Neuronal stem cell (in vitro differentiated cells): ENCODE results near the gene TTC28.

ENCODE experiments used
- DNase-seq: peaks from one replicate; pipeline ENCODE4 v3.0.0-alpha.2; 2013; ENCODE audit warnings: low spot score
- H2AFZ ChIP-seq: one replicate; pipeline ENCODE4 v1.6.1; 2013; ENCODE audit warnings: mild to moderate bottlenecking, low read length, inconsistent platforms
- H2AK5ac ChIP-seq: 2 replicates; pipeline ENCODE4 v1.6.1; 2013; ENCODE audit warnings: low read depth, mild to moderate bottlenecking, inconsistent platforms, low read length, moderate library complexity, mixed read lengths
- H2BK120ac ChIP-seq: 2 replicates; pipeline ENCODE4 v1.6.1; 2013; ENCODE audit warnings: low read depth, mild to moderate bottlenecking, inconsistent platforms, low read length, moderate library complexity, mixed read lengths
- H2BK12ac ChIP-seq: one replicate; pipeline ENCODE4 v1.6.1; 2013; ENCODE audit warnings: low read length, inconsistent platforms
- H2BK15ac ChIP-seq: 2 replicates; pipeline ENCODE4 v1.6.1; 2013; ENCODE audit warnings: mild to moderate bottlenecking, low read length, inconsistent platforms, mixed read lengths
- H2BK5ac ChIP-seq: one replicate; pipeline ENCODE4 v1.6.1; 2013; ENCODE audit warnings: inconsistent platforms, mild to moderate bottlenecking, low read length, moderate library complexity
- H3K14ac ChIP-seq: one replicate; pipeline ENCODE4 v1.6.1; 2013; ENCODE audit warnings: low read length, inconsistent platforms
- H3K18ac ChIP-seq: 2 replicates; pipeline ENCODE4 v1.6.1; 2013; ENCODE audit warnings: low read length, inconsistent platforms
- H3K23ac ChIP-seq: 2 replicates; pipeline ENCODE4 v1.6.1; 2013; ENCODE audit warnings: low read depth, mild to moderate bottlenecking, mixed read lengths, low read length, inconsistent platforms; ENCODE audit not compliant: poor library complexity
- H3K27ac ChIP-seq: replicated peaks from 3 replicates; pipeline ENCODE4 v1.5.1; 2013; ENCODE audit warnings: low read length, inconsistent platforms
- H3K27me3 ChIP-seq, 3 experiments: 2 replicates each; pipeline ENCODE4 v1.6.1; 2013; ENCODE audit warnings: low read length in 3 of 3, mild to moderate bottlenecking in 2 of 3, inconsistent platforms in 1 of 3, low read depth in 1 of 3, mixed read lengths in 1 of 3, moderate library complexity in 1 of 3; ENCODE audit not compliant: control insufficient read depth in 3 of 3, insufficient read depth in 3 of 3
- H3K36me3 ChIP-seq, 2 donors: replicated peaks in 1 of 2; 2 replicates each; pipeline ENCODE4 v1.6.1; 2013; ENCODE audit warnings: low read length in 2 of 2; ENCODE audit not compliant: control insufficient read depth in 2 of 2, insufficient read depth in 2 of 2
- H3K4ac ChIP-seq: 2 replicates; pipeline ENCODE4 v1.6.1; 2013; ENCODE audit warnings: inconsistent platforms, mild to moderate bottlenecking, low read length, moderate library complexity
- H3K4me1 ChIP-seq, 2 donors: 1 replicate in 1 of 2; 2 replicates in 1 of 2; pipeline ENCODE4 v1.6.1; 2013; ENCODE audit warnings: low read length in 2 of 2, low read depth in 1 of 2; ENCODE audit not compliant: control insufficient read depth in 2 of 2, insufficient read depth in 1 of 2
- H3K4me2 ChIP-seq: one replicate; pipeline ENCODE4 v1.6.1; 2013; ENCODE audit warnings: mild to moderate bottlenecking, low read length, inconsistent platforms; ENCODE audit not compliant: insufficient read depth, poor library complexity, severe bottlenecking
- H3K4me3 ChIP-seq, 2 donors: 2 replicates each; pipeline ENCODE4 v1.5.1; 2013; ENCODE audit warnings: low read length in 2 of 2, mild to moderate bottlenecking in 2 of 2, inconsistent platforms in 1 of 2, moderate library complexity in 1 of 2
- H3K79me1 ChIP-seq: one replicate; pipeline ENCODE4 v1.6.1; 2013; ENCODE audit warnings: low read depth, mild to moderate bottlenecking, inconsistent platforms, low read length, moderate library complexity
- H3K9ac ChIP-seq: one replicate; pipeline ENCODE4 v1.6.1; 2013; ENCODE audit warnings: mild to moderate bottlenecking, low read depth, low read length, inconsistent platforms; ENCODE audit not compliant: poor library complexity
- H3K9me3 ChIP-seq, 2 donors: replicated peaks in 1 of 2; 2 replicates each; pipeline versions ENCODE3 to v1.6.1; 2013; ENCODE audit warnings: low read length in 2 of 2, mild to moderate bottlenecking in 2 of 2, inconsistent platforms in 1 of 2, low read depth in 1 of 2, mixed read lengths in 1 of 2, moderate library complexity in 1 of 2; ENCODE audit not compliant: control insufficient read depth in 2 of 2, insufficient read depth in 1 of 2
- H4K8ac ChIP-seq: one replicate; pipeline ENCODE4 v1.6.1; 2013; ENCODE audit warnings: low read depth, mild to moderate bottlenecking, inconsistent platforms, low read length, moderate library complexity
- H4K91ac ChIP-seq: one replicate; pipeline ENCODE4 v1.6.1; 2013; ENCODE audit warnings: low read length, low read depth, mild to moderate bottlenecking, inconsistent platforms; ENCODE audit not compliant: poor library complexity
- WGBS, 2 donors: extraction: QIAGEN DNeasy Blood & Tissue Kit; methylation state at CpG; one replicate each; pipeline ENCODE4 v1.1.7; 2013; ENCODE audit warnings: missing lambda C conversion rate in 2 of 2, mixed read lengths in 1 of 2; ENCODE audit not compliant: insufficient read length in 2 of 2, insufficient replicate concordance in 1 of 2; ENCODE audit errors: extremely low coverage in 2 of 2; 5-methylcytosine and 5-hydroxymethylcytosine counted together

TTC28 gene

DNA sequence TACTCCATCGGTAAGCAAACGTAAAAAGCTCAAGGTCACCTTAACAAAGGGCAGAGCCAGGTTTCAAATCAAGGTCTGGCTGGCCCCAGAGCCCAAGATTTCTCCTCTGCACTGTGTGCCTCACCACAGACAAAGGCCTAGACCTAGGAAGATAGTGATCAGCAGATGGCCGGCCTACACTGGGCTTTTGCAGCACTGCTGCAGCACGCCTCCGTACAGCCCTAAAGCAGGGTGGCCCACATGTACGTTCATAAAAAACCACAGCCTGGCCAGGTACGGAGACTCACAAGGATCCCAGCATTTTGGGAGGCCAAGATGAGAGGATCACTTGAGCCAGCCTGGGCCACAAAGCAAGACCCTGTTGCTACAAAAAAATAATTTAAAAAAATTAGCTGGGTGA, 654.3 kb downstream of the TTC28 start:
- peaks cover 12 to 31% of the 10 kb centered on the region in 2 donors for H3K36me3 ChIP-seq
- H3K4ac ChIP-seq: no peak overlapping the region
- H2BK5ac ChIP-seq: no peak overlapping the region
- no peak for DNase-seq
- no peaks in the 10 kb centered on the region for H3K27me3 ChIP-seq
- H3K23ac ChIP-seq: no peak overlapping the region
- H3K14ac ChIP-seq: no peak overlapping the region
- H3K4me1 ChIP-seq: peaks cover 19 to 37% of the 10 kb centered on the region in 2 donors
- no peak overlapping the region for H3K27ac ChIP-seq
- H3K18ac ChIP-seq: peak overlapping the region; percentile 62
- H3K9ac ChIP-seq: no peak overlapping the region
- no peak overlapping the region for H2BK15ac ChIP-seq
- H3K9me3 ChIP-seq: no peaks in the 10 kb centered on the region
- no CpG with 5 or more reads among the region's 7 CpGs for WGBS, 2 donors
- H2AFZ ChIP-seq: no peak overlapping the region
- H3K4me3 ChIP-seq: no peak overlapping the region
- no peak overlapping the region for H4K91ac ChIP-seq
- H2BK12ac ChIP-seq: no peak overlapping the region
- H2AK5ac ChIP-seq: no peak overlapping the region
- H3K79me1 ChIP-seq: no peaks in the 10 kb centered on the region
- no peak overlapping the region for H3K4me2 ChIP-seq
- H4K8ac ChIP-seq: no peak overlapping the region
- H2BK120ac ChIP-seq: no peak overlapping the region

DNA sequence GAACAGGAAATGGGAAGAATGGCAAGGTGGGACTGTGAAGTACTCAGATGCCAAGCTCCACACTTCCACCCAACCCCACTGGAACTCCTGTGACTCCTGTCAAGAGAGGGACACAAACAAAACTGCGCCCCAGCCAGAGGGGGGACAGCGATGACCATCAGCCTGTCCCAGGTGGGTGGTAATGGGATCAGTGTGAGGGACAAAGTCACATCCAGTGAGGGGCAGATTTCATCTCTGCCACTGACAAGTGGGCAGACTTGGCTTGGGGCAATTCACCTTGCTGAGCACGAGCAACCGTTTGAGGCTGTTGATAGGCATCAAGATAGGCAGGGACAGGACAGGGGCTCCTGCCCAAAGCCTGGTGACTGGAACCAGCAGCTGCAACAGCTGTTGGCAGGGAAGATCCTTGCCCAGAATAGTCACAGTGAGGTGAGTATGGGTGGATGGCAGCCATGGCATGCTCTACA, 655.2 kb downstream of the TTC28 start:
- peak overlapping the region; percentile 46 for H3K9ac ChIP-seq
- no peaks in the 10 kb centered on the region for H3K9me3 ChIP-seq
- H3K23ac ChIP-seq: no peak overlapping the region
- no peak overlapping the region for H4K91ac ChIP-seq
- no peak overlapping the region for H2BK5ac ChIP-seq
- peaks cover 21 to 34% of the 10 kb centered on the region in 2 donors for H3K4me1 ChIP-seq
- H2BK12ac ChIP-seq: no peak overlapping the region
- no CpG with 5 or more reads among the region's 4 CpGs for WGBS, 2 donors
- no peaks in the 10 kb centered on the region for H3K79me1 ChIP-seq
- H3K4me3 ChIP-seq: no peak overlapping the region
- no peak overlapping the region for H3K4me2 ChIP-seq
- no peak overlapping the region for H3K27ac ChIP-seq
- H3K14ac ChIP-seq: no peak overlapping the region
- H3K36me3 ChIP-seq: peaks cover 8 to 29% of the 10 kb centered on the region in 2 donors
- no peak overlapping the region for H3K4ac ChIP-seq
- H2AFZ ChIP-seq: no peak overlapping the region
- no peak overlapping the region for H2AK5ac ChIP-seq
- no peak overlapping the region for H2BK120ac ChIP-seq
- H4K8ac ChIP-seq: no peak overlapping the region
- no peak overlapping the region for H2BK15ac ChIP-seq
- no peak for DNase-seq
- H3K18ac ChIP-seq: no peak overlapping the region
- no peaks in the 10 kb centered on the region for H3K27me3 ChIP-seq

DNA sequence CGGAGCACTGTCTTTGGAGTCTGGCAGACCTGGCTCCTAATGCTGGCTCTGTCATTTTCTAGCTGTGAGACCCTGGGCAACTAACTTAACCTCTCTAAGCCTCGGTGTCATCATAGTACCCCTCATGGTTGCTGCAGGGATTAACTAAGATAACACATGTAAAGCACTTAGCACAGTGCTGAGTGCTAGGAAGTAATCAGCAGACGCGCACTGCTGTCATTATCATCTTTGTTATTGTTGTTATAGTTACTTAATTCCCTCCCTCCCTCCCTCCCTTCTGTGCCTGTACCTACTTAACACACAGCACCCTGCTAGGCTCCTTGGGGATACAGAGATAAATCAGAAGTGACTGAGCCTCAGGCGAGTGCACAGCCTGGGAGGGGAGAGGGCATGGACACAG, 655.9 kb downstream of the TTC28 start:
- no peak overlapping the region for H3K4me2 ChIP-seq
- WGBS, 2 donors: no CpG with 5 or more reads among the region's 5 CpGs
- no peak overlapping the region for H2BK120ac ChIP-seq
- no peak overlapping the region for H4K8ac ChIP-seq
- H2AFZ ChIP-seq: no peak overlapping the region
- no peak overlapping the region for H3K9ac ChIP-seq
- peaks cover 19 to 27% of the 10 kb centered on the region in 2 donors for H3K4me1 ChIP-seq
- no peak overlapping the region for H2BK5ac ChIP-seq
- no peak overlapping the region for H4K91ac ChIP-seq
- H2AK5ac ChIP-seq: no peak overlapping the region
- H3K18ac ChIP-seq: no peak overlapping the region
- DNase-seq: no peak
- H3K14ac ChIP-seq: no peak overlapping the region
- no peaks in the 10 kb centered on the region for H3K27me3 ChIP-seq
- H3K79me1 ChIP-seq: no peaks in the 10 kb centered on the region
- no peak overlapping the region for H3K4me3 ChIP-seq
- H3K27ac ChIP-seq: no peak overlapping the region
- H3K36me3 ChIP-seq: peaks cover 3 to 25% of the 10 kb centered on the region in 2 donors
- no peaks in the 10 kb centered on the region for H3K9me3 ChIP-seq
- H2BK12ac ChIP-seq: no peak overlapping the region
- no peak overlapping the region for H2BK15ac ChIP-seq
- no peak overlapping the region for H3K4ac ChIP-seq
- H3K23ac ChIP-seq: no peak overlapping the region

DNA sequence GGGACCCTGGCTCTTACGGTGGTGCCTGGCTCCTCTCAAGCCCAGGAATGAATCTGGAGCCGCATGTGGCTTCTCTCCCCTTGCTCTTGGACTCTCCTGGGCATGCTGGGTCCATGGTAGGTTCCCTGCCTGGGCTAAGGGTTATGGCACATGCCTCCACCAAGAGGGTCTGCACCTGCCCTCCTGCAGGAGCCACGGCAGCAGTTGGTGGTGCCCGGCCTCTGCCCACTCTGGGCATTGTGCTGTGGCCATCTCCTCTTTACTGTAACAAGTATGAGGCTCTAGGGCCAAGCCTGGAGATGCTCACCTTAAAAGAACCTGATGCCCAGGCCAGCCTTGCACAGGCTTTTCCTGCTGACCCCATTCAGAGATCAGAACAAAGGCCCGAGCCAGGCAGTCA, 656.6 kb downstream of the TTC28 start:
- no peak overlapping the region for H3K18ac ChIP-seq
- no peak overlapping the region for H2BK5ac ChIP-seq
- no peak overlapping the region for H3K23ac ChIP-seq
- no peak overlapping the region for H2AFZ ChIP-seq
- H2BK12ac ChIP-seq: no peak overlapping the region
- no peak overlapping the region for H2AK5ac ChIP-seq
- H3K4ac ChIP-seq: no peak overlapping the region
- no peak overlapping the region for H2BK120ac ChIP-seq
- H3K9me3 ChIP-seq: no peaks in the 10 kb centered on the region
- H2BK15ac ChIP-seq: no peak overlapping the region
- whole genome bisulfite sequencing, 2 donors: no CpG with 5 or more reads among the region's 5 CpGs
- H3K36me3 ChIP-seq: peaks cover 2 to 18% of the 10 kb centered on the region in 2 donors
- peaks cover 20 to 27% of the 10 kb centered on the region in 2 donors for H3K4me1 ChIP-seq
- H3K27me3 ChIP-seq: no peaks in the 10 kb centered on the region
- no peak overlapping the region for H3K14ac ChIP-seq
- no peak overlapping the region for H3K9ac ChIP-seq
- no peak for DNase-seq
- no peak overlapping the region for H4K91ac ChIP-seq
- H4K8ac ChIP-seq: no peak overlapping the region
- H3K4me3 ChIP-seq: no peak overlapping the region
- no peaks in the 10 kb centered on the region for H3K79me1 ChIP-seq
- no peak overlapping the region for H3K4me2 ChIP-seq
- no peak overlapping the region for H3K27ac ChIP-seq
